ENCODE measurements around the gene RHEBL1.

RHEBL1 gene

GRCh38 chr12:49050507-49051372, 19.0 kb downstream of the RHEBL1 start:
- TF ChIP-seq MAX (IDR thresholded peaks at IDR 0.05) (no peak), TEAD4 (IDR thresholded peaks at IDR 0.05) (no peak), REST (IDR thresholded peaks at IDR 0.05; ENCODE audit: low read depth) (no peak)

- TF ChIP-seq TCF12 (IDR thresholded peaks at IDR 0.05; ENCODE audit: low read depth) (no peak), EP300 (IDR thresholded peaks at IDR 0.05; ENCODE audit: borderline replicate concordance) (no peak), ZBTB7A (IDR thresholded peaks at IDR 0.05; ENCODE audit: low read depth) (no peak), TEAD4 (IDR thresholded peaks at IDR 0.05) (no peak), USF1 (IDR thresholded peaks at IDR 0.05) (no peak), EGR1 (IDR thresholded peaks at IDR 0.05) (no peak), REST (IDR thresholded peaks at IDR 0.05; ENCODE audit: low read depth) (no peak), CEBPB (IDR thresholded peaks at IDR 0.05) (no peak), NFIC (IDR thresholded peaks at IDR 0.05) (no peak), RAD21 (IDR thresholded peaks at IDR 0.05; ENCODE audit: low read depth) (no peak), MAX (IDR thresholded peaks at IDR 0.05) (no peak)
Measured at GRCh38 chr12:49049566-49050224, 20.1 kb downstream of the RHEBL1 start.

GRCh38 chr12:49048953-49049352, 20.8 kb downstream of the RHEBL1 start:
- TF ChIP-seq MAX (IDR thresholded peaks at IDR 0.05): no peak
- no peak for TF ChIP-seq ZBTB7A (IDR thresholded peaks at IDR 0.05; ENCODE audit: low read depth)
- no peak for TF ChIP-seq TEAD4 (IDR thresholded peaks at IDR 0.05)
- no peak for TF ChIP-seq FOXM1 (IDR thresholded peaks at IDR 0.05; ENCODE audit: borderline replicate concordance, low read depth)
- TF ChIP-seq TCF12 (IDR thresholded peaks at IDR 0.05; ENCODE audit: low read depth): no peak
- no peak for TF ChIP-seq TAF1 (IDR thresholded peaks at IDR 0.05; ENCODE audit: low read depth)
- TF ChIP-seq REST (IDR thresholded peaks at IDR 0.05; ENCODE audit: low read depth): no peak

- no peak for TF ChIP-seq TAF1 (IDR thresholded peaks at IDR 0.05; ENCODE audit: low read depth)
- TF ChIP-seq EGR1 (IDR thresholded peaks at IDR 0.05): no peak
- no peak for TF ChIP-seq CREB1 (IDR thresholded peaks at IDR 0.05; ENCODE audit: low read depth)
- TF ChIP-seq RAD21 (IDR thresholded peaks at IDR 0.05; ENCODE audit: low read depth): no peak
- no peak for TF ChIP-seq FOXM1 (IDR thresholded peaks at IDR 0.05; ENCODE audit: borderline replicate concordance, low read depth)
- TF ChIP-seq REST (IDR thresholded peaks at IDR 0.05; ENCODE audit: low read depth): no peak
- no peak for TF ChIP-seq NFIC (IDR thresholded peaks at IDR 0.05)
- TF ChIP-seq CEBPB (IDR thresholded peaks at IDR 0.05): no peak
- TF ChIP-seq USF1 (IDR thresholded peaks at IDR 0.05): no peak
Measured at GRCh38 chr12:49046129-49046895, 23.5 kb downstream of the RHEBL1 start.

All from Ishikawa (cell line).